NB4 (cell line): ENCODE results near the gene TCF7.

Experiments used
- DNase-seq: peaks from one replicate; pipeline ENCODE4 v3.0.0; 2010; ENCODE audit warnings: low read depth
- H3K4me3 ChIP-seq: one replicate; pipeline ENCODE4 v1.5.1; 2011; ENCODE audit warnings: mild to moderate bottlenecking, low read depth, low read length, moderate library complexity
- CTCF ChIP-seq: IDR thresholded peaks from one replicate; pipeline ENCODE4 v1.5.1; 2012; ENCODE audit warnings: low read depth, low read length
- MAX ChIP-seq: IDR thresholded peaks from 2 replicates; pipeline ENCODE4 v1.6.1; 2011; ENCODE audit warnings: low read depth, low read length
- MYC ChIP-seq: IDR thresholded peaks from 2 replicates; pipeline ENCODE4 v1.6.1; 2011; ENCODE audit warnings: low read depth, low read length
- POLR2A ChIP-seq: IDR thresholded peaks from 2 replicates; pipeline ENCODE4 v1.6.1; 2011; ENCODE audit warnings: mild to moderate bottlenecking; ENCODE audit not compliant: insufficient read length; ENCODE audit errors: extremely low read depth

The TCF7 gene

GRCh38 chr5:134118212-134118835 lies 3.8 kb downstream of the TCF7 start:
- H3K4me3 ChIP-seq: no peak overlapping the region
- TF ChIP-seq MAX: no peak
- no peak for TF ChIP-seq CTCF
- TF ChIP-seq MYC: no peak
- no peak for TF ChIP-seq POLR2A
- no peak for DNase-seq

GRCh38 chr5:134119720-134120119 lies 5.2 kb downstream of the TCF7 start:
- TF ChIP-seq MYC: no peak
- TF ChIP-seq MAX: no peak
- H3K4me3 ChIP-seq: no peak overlapping the region
- no peak for DNase-seq

GRCh38 chr5:134120386-134121138 lies 6.1 kb downstream of the TCF7 start:
- H3K4me3 ChIP-seq: no peak overlapping the region

GRCh38 chr5:134122530-134122929 lies 8.0 kb downstream of the TCF7 start:
- DNase-seq: no peak
- H3K4me3 ChIP-seq: no peak overlapping the region
- no peak for TF ChIP-seq POLR2A
- no peak for TF ChIP-seq MYC
- TF ChIP-seq CTCF: no peak
- TF ChIP-seq MAX: no peak

More at GRCh38 chr5:134120386-134121138, 6.1 kb downstream of the TCF7 start:
- DNase-seq: no peak
- TF ChIP-seq CTCF (no peak), POLR2A (no peak), MYC (no peak), MAX (no peak)

- no peak for TF ChIP-seq MAX
- TF ChIP-seq MYC: no peak
- no peak for TF ChIP-seq CTCF
- TF ChIP-seq POLR2A: no peak
- no peak for DNase-seq
- H3K4me3 ChIP-seq: no peak overlapping the region
Observed at GRCh38 chr5:134123360-134123759, 8.9 kb downstream of the TCF7 start.

- DNase-seq: peak; percentile 27
- TF ChIP-seq POLR2A (no peak), MAX (no peak), MYC (no peak), CTCF (no peak)
- no peak overlapping the region for H3K4me3 ChIP-seq
Observed at GRCh38 chr5:134124289-134125038, 10.0 kb downstream of the TCF7 start.
